ENCODE measurements around the gene ROR1. TPM values are rescaled to one million over a fixed set of nuclear protein-coding genes. Genes with fewer than 3 reads are reported as not detected.
"Not testable (repeated sequence)": the region's sequence is repeated elsewhere in the genome, so short reads cannot be mapped to it uniquely, and the experiment has no call there.

The ROR1 gene
- total RNA-seq, 1 experiment from 2014 or later: 4.1 TPM

DNA sequence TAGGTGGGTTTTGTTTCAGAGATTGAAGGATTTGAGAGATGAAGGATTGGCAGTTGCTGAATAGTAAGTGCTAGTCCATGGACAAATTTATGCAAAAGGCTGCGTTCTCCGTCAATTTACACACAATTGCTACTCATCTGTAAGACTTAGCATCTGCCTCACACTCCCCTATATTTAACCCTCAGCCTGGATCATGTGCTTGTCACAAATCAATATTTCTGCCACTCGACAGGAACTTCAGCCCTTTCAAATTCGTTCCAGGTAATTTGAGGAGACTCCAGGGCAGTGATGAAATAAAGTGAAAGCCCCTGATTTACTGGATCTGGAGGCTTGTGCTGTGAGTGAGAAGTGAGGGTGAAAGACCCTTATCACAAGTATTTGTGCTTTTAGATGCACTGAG is 324.0 kb downstream of the ROR1 start:
- no peak for DNase-seq (ENCODE audit: low spot score)

DNA sequence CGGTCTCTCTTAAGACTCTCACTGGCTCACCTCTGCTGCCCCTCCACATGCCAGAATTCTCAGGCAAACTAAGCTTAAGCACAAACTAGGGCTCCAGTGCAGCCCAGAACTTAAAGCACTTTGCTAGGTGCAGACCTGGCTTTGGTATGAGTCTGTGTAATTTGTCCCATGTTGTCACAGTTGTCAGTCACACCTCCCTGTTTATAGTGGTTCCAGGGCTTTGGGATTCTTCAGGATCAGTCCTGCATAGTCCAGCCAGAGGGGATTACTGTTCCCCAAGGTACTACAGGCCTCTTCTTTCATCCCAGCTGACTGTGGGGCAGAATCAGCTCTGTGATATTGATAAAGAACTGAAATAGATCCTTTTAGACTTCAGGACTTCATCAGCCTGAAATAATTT is 324.6 kb downstream of the ROR1 start:
- no peak for DNase-seq (ENCODE audit: low spot score)

GRCh38 chr1:64098846-64099582 is 325.2 kb downstream of the ROR1 start:
- DNase-seq (ENCODE audit: low spot score): no peak

- no peak for DNase-seq (ENCODE audit: low spot score)
These were observed 327.0 kb downstream of the ROR1 start for GRCh38 chr1:64100791-64101190.

DNA sequence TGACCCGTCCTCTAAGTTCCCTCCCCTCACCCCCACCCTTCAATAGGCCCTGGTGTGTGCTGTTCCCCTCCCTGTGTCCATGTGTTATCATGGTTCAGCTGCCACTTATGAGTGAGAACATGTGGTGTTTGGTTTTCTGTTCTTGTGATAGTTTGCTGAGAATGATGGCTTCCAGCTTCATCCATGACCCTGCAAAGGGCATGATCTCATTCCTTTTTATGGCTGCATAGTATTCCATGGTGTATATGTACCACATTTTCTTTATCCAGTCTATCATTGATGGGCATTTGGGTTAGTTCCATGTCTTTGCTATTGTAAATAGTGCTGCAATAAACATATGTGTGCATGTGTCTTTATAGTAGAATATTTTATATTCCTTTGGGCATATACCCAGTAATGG is 330.8 kb downstream of the ROR1 start:
- not testable (repeated sequence) for DNase-seq (ENCODE audit: low spot score)

DNA sequence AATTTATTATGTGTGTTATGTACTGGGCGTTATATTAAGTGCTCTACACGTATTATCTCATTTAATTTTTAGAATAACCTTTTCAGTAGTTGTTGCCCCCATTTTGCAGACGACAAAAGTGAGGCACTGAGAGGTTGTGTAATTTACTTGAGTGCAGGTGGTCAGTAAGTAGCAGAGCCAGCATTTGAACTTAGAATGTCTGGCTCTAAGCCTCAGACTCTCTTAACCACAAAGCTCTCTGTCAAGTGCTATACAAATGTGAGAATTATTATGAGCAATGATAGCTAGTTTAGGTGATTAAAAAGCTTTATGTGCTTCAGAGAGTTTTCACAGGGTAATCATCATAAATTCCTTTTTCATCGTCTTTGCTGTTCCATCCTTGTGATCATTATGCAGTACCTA is 333.3 kb downstream of the ROR1 start:
- no peak for DNase-seq (ENCODE audit: low spot score)

DNA sequence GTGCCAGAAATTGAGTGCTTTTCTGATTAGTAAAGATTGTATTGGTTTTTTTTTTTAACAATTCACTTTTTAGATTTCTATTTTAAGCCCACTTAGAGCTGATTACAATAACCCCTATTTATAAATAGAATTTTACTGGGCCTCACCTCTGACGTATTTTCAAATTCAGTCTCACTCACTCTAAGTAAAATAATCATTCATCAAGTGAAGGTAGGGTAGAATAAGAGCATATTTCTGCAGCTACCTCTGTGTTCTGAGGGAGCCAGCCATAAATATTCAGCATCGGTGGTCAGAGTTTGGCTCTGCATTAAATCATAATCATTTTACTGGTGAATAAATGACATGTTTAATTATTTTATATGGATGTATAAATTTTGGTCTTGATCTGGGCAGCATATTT is 333.8 kb downstream of the ROR1 start:
- no peak for DNase-seq (ENCODE audit: low spot score)

DNA sequence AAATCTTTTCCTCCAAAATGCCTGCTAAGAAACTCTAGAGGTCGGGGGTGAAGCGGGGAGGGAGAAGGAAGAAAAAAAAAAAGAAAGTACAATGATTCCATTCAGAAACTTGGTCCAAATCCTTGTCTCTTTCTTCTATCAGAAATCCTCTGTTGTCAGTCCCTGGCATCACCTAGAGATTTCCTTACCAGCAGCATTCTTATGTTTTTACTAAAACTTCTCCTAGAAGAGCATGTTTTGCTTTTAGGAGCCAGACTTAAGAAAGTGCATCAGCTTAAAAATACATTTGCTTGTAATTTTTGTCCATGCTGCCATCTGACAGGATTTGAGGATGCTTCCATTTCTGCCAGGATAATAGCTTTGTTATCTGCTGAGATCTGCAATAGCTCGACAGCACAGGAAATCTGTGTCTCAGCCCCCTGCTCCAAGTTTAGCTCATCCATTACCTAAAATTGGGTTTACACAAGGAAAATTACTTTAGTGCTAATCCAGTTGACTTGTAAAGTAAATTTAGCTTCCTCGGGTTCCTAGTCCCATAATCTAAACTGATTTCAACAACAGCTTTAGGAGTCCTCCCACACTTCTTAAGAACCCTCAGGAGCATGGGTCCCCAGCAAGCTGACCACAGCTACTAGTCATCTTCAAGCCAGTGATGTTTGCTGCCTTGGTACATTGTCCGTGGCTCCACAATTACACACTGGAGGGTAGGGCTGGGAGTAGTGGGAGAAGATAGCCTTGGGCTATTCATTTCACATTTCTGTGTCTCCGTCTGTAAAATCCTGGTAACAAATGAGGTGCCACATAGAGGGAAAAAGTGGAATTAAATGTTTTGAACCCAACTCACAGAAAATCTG is 337.3 kb downstream of the ROR1 start:
- no peak for DNase-seq (ENCODE audit: low spot score)

DNA sequence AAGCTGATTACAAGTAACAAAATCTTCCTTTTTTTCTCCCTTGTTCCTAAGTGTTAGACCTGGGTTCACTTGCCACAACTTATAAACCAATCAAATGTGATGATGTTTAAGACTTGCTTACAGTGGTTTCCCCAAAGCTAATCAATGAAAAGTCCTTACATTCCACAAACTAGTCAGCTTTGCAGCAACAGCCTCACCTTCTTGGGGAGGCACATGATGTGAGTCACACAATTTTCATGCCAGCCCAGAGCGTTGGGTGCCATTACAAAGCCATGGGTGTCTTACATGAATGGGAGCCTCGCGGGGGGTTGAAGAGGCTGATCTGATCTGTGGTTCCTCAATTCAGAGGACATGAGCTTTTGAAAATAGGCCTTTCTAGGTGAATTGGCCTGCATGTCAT is 338.0 kb downstream of the ROR1 start:
- DNase-seq (ENCODE audit: low spot score): no peak

DNA sequence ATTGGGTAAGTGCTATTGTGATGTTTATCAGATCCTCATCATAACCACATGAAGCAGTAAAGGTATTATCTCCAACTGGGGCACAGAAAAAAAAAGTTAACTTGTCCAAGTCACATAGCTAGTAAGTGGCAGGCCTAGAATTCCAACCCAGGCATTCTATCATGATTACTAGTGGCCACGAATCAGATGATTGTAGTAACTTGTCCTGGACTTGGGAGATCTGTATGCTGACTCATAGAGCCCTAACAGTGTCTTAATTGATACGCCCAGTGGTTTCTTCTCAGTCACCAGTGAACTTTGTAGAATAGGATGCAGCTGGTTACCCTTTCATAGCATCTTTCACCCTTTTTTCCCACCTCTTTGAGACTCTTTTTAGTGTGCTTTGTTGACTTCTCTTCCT is 338.5 kb downstream of the ROR1 start:
- peak; percentile 21 for DNase-seq (ENCODE audit: low spot score)

GRCh38 chr1:64114012-64114525 is 340.3 kb downstream of the ROR1 start:
- DNase-seq (ENCODE audit: low spot score): no peak

DNA sequence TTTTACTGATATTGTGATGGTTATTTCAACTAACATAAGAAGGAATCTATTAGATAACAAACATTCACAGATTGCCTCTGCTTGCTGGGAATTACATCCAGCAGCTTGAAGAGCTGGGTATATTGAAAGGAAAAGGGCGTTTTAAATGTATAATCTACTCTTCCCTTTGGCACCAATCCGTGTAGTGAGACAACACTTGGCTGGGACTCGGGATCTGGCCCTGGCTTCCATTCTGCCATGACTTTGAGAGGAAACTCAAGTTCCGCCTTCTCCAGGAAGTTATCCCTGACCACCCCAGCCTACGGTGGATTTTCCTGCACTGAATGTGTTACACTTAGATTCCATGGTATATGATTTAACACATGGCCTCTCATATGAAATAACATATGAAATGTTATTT is 342.7 kb downstream of the ROR1 start:
- DNase-seq (ENCODE audit: low spot score): no peak

DNA sequence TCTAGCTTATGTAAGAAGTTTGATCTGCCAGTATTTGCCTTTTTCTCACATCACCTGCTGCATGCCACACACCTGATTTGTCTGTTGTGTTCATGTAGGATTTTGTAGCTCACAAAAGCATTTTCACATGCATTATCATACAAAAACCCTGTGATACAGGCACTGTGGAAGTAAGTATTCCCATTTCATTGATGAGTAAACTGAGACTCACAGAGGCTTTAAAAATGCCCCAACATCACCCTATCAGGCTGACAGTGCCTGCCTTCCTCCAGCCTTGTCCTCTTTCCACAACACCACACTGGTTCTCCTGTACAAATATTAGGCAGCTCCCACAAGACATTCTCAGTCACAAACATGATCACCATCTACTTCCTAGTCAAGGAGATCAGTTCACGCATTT is 343.7 kb downstream of the ROR1 start:
- no peak for DNase-seq (ENCODE audit: low spot score)

DNA sequence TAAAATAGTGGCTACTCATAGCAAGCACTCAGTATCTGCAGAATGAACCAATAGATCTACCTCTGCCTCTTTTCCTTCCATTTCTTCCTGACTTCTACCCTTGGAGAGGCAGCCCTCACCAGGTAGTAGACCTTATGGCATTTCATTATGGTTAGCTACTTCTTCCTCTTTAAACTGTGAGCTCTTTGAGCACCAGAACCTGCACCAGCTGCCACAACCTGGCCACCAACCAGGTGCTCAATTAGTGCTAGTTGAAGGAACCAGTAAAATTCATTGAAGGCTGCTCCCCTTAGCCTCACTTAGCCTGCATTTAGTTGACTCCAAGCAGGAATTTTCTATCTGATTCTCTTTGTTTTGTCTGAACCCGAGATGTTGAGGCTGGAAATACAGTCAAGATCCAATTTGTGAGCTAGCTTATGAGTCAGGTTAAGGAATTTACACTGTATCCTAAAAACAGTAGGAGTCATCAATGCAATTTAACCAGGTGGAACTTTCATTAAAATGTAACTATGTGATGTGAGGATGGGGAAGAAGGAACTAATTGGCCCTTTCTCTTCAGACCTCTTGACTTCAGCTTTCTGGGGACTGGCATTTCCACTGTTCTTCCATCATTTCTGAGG is 348.1 kb downstream of the ROR1 start:
- no peak for DNase-seq (ENCODE audit: low spot score)

- no peak for DNase-seq (ENCODE audit: low spot score)
These were observed 348.8 kb downstream of the ROR1 start for GRCh38 chr1:64122588-64122987.

GRCh38 chr1:64124704-64125440 is 351.1 kb downstream of the ROR1 start:
- DNase-seq (ENCODE audit: low spot score): no peak

DNA sequence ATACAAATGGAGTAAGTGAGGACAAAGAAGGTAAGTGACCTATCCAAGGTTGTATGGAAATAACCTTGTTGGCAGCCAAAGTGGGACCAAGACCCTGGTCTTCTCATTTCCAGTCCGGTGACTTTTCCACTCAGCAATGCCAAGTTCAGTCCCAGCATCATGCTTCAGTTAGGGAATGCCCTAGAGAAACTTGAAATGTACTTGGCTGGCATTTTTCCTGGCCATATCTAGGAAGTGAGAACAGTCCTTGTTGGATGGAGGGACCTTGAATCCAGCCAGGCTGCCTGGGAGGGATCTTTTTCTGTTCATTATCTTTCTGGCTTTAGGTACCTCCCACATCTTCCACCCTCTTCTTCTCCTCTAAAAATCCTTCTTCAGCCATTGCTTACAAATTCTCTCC is 352.8 kb downstream of the ROR1 start:
- DNase-seq (ENCODE audit: low spot score): no peak

GRCh38 chr1:64127297-64127696 is 353.5 kb downstream of the ROR1 start:
- DNase-seq (ENCODE audit: low spot score): no peak

- DNase-seq (ENCODE audit: low spot score): no peak
These were observed 355.9 kb downstream of the ROR1 start for GRCh38 chr1:64129701-64130100.

GRCh38 chr1:64131155-64131554 is 357.3 kb downstream of the ROR1 start:
- no peak for DNase-seq (ENCODE audit: low spot score)

DNA sequence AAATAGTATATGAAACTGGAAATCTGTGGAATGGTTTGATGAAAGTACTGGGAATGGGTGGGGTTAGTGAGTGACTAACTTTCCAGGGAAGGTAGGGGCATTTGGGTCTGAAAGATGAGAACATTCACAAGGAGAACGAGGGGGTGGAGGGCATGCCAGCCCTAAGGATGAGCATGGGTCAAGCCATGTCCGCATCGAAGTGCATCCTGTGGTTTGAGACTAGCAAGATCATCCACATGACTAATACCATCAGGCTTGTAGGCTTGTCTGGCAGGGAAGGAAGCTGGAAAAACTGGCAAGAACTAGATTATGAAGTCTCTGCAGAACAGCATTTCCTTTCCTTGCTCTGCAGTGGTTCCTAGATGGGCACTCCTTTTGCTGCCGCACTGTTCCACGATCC is 359.2 kb downstream of the ROR1 start:
- DNase-seq (ENCODE audit: low spot score): peak; percentile 71

Data from H4 (cell line).